Transverse colon (tissue), 4 donors: ENCODE measurements around the gene NPTN.

Experiments
- CTCF ChIP-seq, 5 experiments: fragments of 200-600 bp in 3 of 5; fragments of 450-650 bp in 2 of 5; sonication (generic) in 3 of 5; IDR thresholded peaks; 1 replicate in 2 of 5; 2 replicates in 3 of 5; pipeline ENCODE4 v1.5.1; 2016 to 2017; ENCODE audit warnings: antibody characterized with exemption in 5 of 5, inconsistent platforms in 3 of 5, mild to moderate bottlenecking in 2 of 5, moderate library complexity in 1 of 5
- EP300 ChIP-seq: sonication (generic); formaldehyde crosslinking; IDR thresholded peaks from one replicate; pipeline ENCODE4 v1.6.1; 2017; ENCODE audit warnings: antibody characterized with exemption, low read depth
- POLR2A ChIP-seq: fragments of 450-650 bp; IDR thresholded peaks from one replicate; pipeline ENCODE4 v1.6.1; 2016; ENCODE audit warnings: antibody characterized with exemption, mild to moderate bottlenecking, moderate library complexity
- POLR2AphosphoS5 ChIP-seq, 3 donors: sonication (generic); formaldehyde crosslinking; IDR thresholded peaks; one replicate each; pipeline ENCODE4 v1.6.1; 2016; ENCODE audit warnings: antibody characterized with exemption in 3 of 3

- TF ChIP-seq POLR2AphosphoS5 (IDR thresholded peaks at IDR 0.05) (no peak), POLR2A (no peak), CTCF (IDR thresholded peaks at IDR 0.05) (no peak), EP300 (no peak)
Observed at GRCh38 chr15:73605759-73606436, 27.3 kb downstream of the NPTN start.
